GM10847 (cell line): Measurements from ENCODE around the gene LRPAP1.

Source experiments
- POLR2A ChIP-seq: IDR thresholded peaks from 2 replicates; pipeline ENCODE4 v1.6.1; 2011; ENCODE audit not compliant: insufficient read length; ENCODE audit errors: extremely low read depth

LRPAP1 gene

GRCh38 chr4:3501126-3501824 lies 30.9 kb downstream of the LRPAP1 start:
- TF ChIP-seq POLR2A, result no peak

- TF ChIP-seq POLR2A, result no peak
Measured at GRCh38 chr4:3500634-3501101, 31.6 kb downstream of the LRPAP1 start.

- TF ChIP-seq POLR2A, result no peak
Measured at GRCh38 chr4:3500111-3500510, 32.1 kb downstream of the LRPAP1 start.

- no peak for TF ChIP-seq POLR2A
Measured at GRCh38 chr4:3499710-3500109, 32.5 kb downstream of the LRPAP1 start.

GRCh38 chr4:3498901-3499510 lies 33.2 kb downstream of the LRPAP1 start:
- TF ChIP-seq POLR2A, result no peak

- TF ChIP-seq POLR2A, result no peak
Measured at GRCh38 chr4:3498407-3498806, 33.8 kb downstream of the LRPAP1 start.

GRCh38 chr4:3497523-3498389 lies 34.5 kb downstream of the LRPAP1 start:
- no peak for TF ChIP-seq POLR2A

GRCh38 chr4:3497095-3497494 lies 35.1 kb downstream of the LRPAP1 start:
- no peak for TF ChIP-seq POLR2A

- TF ChIP-seq POLR2A, result no peak
Measured at GRCh38 chr4:3496021-3496420, 36.2 kb downstream of the LRPAP1 start.

GRCh38 chr4:3495204-3495975 lies 36.8 kb downstream of the LRPAP1 start:
- no peak for TF ChIP-seq POLR2A

GRCh38 chr4:3494462-3494871 lies 37.8 kb downstream of the LRPAP1 start:
- no peak for TF ChIP-seq POLR2A

- no peak for TF ChIP-seq POLR2A
Measured at GRCh38 chr4:3493720-3494461, 38.3 kb downstream of the LRPAP1 start.

- TF ChIP-seq POLR2A, result no peak
Measured at GRCh38 chr4:3492741-3493719, 39.2 kb downstream of the LRPAP1 start.
